Naive thymus-derived CD4-positive, alpha-beta T cell (primary cell): ENCODE data around the gene FBXL5. TPM values are rescaled to one million over a fixed set of nuclear protein-coding genes. Genes with fewer than 3 reads are reported as not detected.

Source experiments
- ATAC-seq: fragments of 150-1000 bp; cut with Tn5 transposase; 2 replicates; pipeline ENCODE4 v1.10.0; 2021; ENCODE audit warnings: mild to moderate bottlenecking, moderate library complexity
- CTCF ChIA-PET: fragments of 350-600 bp; sonication (Branson Sonifier 250); formaldehyde crosslinking; loops from one replicate; lab custom pipeline; 2021; ENCODE audit warnings: antibody characterized with exemption; lab: Charles Lee
- POLR2A ChIA-PET: fragments of 350-600 bp; sonication (Branson Sonifier 250); formaldehyde crosslinking; loops from one replicate; lab custom pipeline; 2021; ENCODE audit warnings: antibody characterized with exemption, inconsistent platforms; lab: Charles Lee
- DNase-seq, 9 donors: peaks; one replicate each; pipeline versions ENCODE4 v3.0.0 to v3.0.0-alpha.2; 2020 to 2022; ENCODE audit warnings: mixed read lengths in 1 of 9
- H3K27ac ChIP-seq: one replicate; pipeline ENCODE4 v1.7.0; 2013; ENCODE audit warnings: mild to moderate bottlenecking, low read depth, low read length, moderate library complexity
- H3K27me3 ChIP-seq, 2 donors: one replicate each; pipeline ENCODE4 v1.7.0; 2013; ENCODE audit warnings: low read length in 2 of 2, mild to moderate bottlenecking in 2 of 2, moderate library complexity in 2 of 2; ENCODE audit not compliant: control insufficient read depth in 2 of 2, insufficient read depth in 2 of 2
- H3K36me3 ChIP-seq, 3 experiments: 1 replicate in 2 of 3; 2 replicates in 1 of 3; pipeline ENCODE4 v1.7.0; 2013; ENCODE audit warnings: low read length in 3 of 3, mild to moderate bottlenecking in 3 of 3, moderate library complexity in 1 of 3; ENCODE audit not compliant: insufficient read depth in 3 of 3, control insufficient read depth in 2 of 3
- H3K4me1 ChIP-seq, 2 donors: one replicate each; pipeline ENCODE4 v1.7.0; 2013; ENCODE audit warnings: low read length in 2 of 2, mild to moderate bottlenecking in 2 of 2, moderate library complexity in 1 of 2; ENCODE audit not compliant: control insufficient read depth in 2 of 2, insufficient read depth in 2 of 2
- H3K4me3 ChIP-seq: 2 replicates; pipeline ENCODE4 v1.7.0; 2013; ENCODE audit warnings: mild to moderate bottlenecking, low read length
- H3K9me3 ChIP-seq, 3 experiments: 1 replicate in 2 of 3; 2 replicates in 1 of 3; pipeline ENCODE4 v1.7.0; 2013; ENCODE audit warnings: low read length in 3 of 3; ENCODE audit not compliant: control insufficient read depth in 2 of 3
- H3K27ac Mint-ChIP-seq, 9 donors: one replicate each; pipeline ENCODE4 v1.8.0; 2020 to 2022; ENCODE audit warnings: mixed read lengths in 9 of 9, mild to moderate bottlenecking in 8 of 9, moderate library complexity in 5 of 9, inconsistent platforms in 2 of 9
- H3K27me3 Mint-ChIP-seq, 5 donors: one replicate each; pipeline ENCODE4 v1.8.0; 2021 to 2022; ENCODE audit warnings: mixed read lengths in 5 of 5, mild to moderate bottlenecking in 1 of 5
- H3K36me3 Mint-ChIP-seq, 5 donors: one replicate each; pipeline ENCODE4 v1.8.0; 2020 to 2022; ENCODE audit warnings: mixed read lengths in 5 of 5, mild to moderate bottlenecking in 3 of 5, inconsistent platforms in 1 of 5
- H3K4me1 Mint-ChIP-seq, 7 donors: one replicate each; pipeline ENCODE4 v1.8.0; 2020 to 2022; ENCODE audit warnings: mixed read lengths in 7 of 7, mild to moderate bottlenecking in 3 of 7, inconsistent platforms in 1 of 7
- H3K4me3 Mint-ChIP-seq, 10 donors: one replicate each; pipeline ENCODE4 v1.8.0; 2020 to 2022; ENCODE audit warnings: mild to moderate bottlenecking in 10 of 10, mixed read lengths in 10 of 10, moderate library complexity in 6 of 10, inconsistent platforms in 2 of 10
- H3K9me3 Mint-ChIP-seq, 11 donors: one replicate each; pipeline ENCODE4 v1.8.0; 2020 to 2022; ENCODE audit warnings: mixed read lengths in 11 of 11, mild to moderate bottlenecking in 4 of 11, inconsistent platforms in 1 of 11, moderate library complexity in 1 of 11
- intact Hi-C, 2 donors: fragments of 100-400 bp; cut with micrococcal nuclease; formaldehyde crosslinking; loops; one replicate each; pipeline ENCODE4 v1.15.1; 2023
- polyA plus RNA-seq, 2 donors: library from polyadenylated mRNA; unstranded; fragments of 300-500 nt; fragmentation: Illumina TruSeq; gene quantifications; one replicate each; pipeline ENCODE4 v1.2.3, GENCODE V29; 2021
- total RNA-seq, 6 experiments: library from RNA in 5 of 6; stranded (reverse) in 5 of 6; gene quantifications; 1 replicate in 5 of 6; 2 replicates in 1 of 6; pipeline ENCODE4 v1.2.3 and lab custom pipeline; 2021 to 2026

Gene FBXL5
- total and polyA plus RNA-seq, 7 experiments from 2014 or later: 39.1 to 127 (median 61.6) TPM

DNA sequence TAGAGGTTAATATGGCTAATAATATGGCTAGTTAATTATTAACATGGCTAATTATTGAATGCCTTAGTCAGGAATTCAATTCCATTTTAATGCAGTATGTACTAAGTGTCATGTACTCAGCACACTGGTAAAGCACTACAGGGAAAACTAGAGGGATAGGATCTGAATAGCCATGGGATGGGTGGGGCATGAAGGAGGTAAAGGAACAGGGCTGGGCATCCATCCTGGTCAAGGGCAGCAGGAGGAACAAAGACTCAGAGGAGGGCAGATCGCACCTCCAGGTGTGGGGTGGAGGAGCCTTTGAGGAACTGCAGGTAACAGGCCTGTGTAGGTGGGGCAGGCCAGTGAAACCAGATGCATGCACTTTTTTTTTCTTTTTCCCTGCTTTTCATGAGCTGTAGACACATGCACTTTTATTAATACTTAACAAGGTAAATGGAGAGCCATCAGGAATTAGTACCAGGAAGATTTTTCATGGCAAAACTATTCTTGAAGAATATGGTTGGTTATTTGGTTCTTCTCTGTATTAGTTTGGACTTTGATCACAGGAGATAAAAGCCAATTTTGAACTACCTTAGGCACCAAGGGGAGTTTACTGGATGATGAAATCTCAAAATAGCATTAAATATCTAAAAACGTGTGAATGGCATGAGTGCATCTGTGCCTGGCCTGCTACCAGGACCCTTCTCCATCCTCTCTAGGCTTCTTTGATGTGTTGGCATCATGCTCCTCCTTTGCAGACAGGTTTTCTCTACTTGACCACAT, 97.2 kb downstream of the FBXL5 start:
- Histone ChIP-seq H3K4me1 (no peaks in the 10 kb centered on the region), H3K4me3 (no peak overlapping the region), H3K27me3 (no peaks in the 10 kb centered on the region), H3K27ac (no peak overlapping the region), H3K36me3 (no peaks in the 10 kb centered on the region), H3K9me3 (no peaks in the 10 kb centered on the region)
- no peak overlapping the region for H3K4me3 Mint-ChIP-seq
- H3K27me3 Mint-ChIP-seq: no peaks in the 10 kb centered on the region
- H3K9me3 Mint-ChIP-seq: peaks cover 0 to 2% (median 0%) of the 10 kb centered on the region in 11 donors
- ChIA-PET CTCF (no interaction called here), POLR2A (no interaction called here)
- no peak for DNase-seq
- peaks cover 0 to 36% (median 7%) of the 10 kb centered on the region in 5 donors for H3K36me3 Mint-ChIP-seq
- ATAC-seq: no peak
- peaks cover 0 to 10% (median 0%) of the 10 kb centered on the region in 7 donors for H3K4me1 Mint-ChIP-seq
- peak overlapping the region in 1 of 9 donors; percentile 18 for H3K27ac Mint-ChIP-seq
- intact Hi-C loops: no loop called here

DNA sequence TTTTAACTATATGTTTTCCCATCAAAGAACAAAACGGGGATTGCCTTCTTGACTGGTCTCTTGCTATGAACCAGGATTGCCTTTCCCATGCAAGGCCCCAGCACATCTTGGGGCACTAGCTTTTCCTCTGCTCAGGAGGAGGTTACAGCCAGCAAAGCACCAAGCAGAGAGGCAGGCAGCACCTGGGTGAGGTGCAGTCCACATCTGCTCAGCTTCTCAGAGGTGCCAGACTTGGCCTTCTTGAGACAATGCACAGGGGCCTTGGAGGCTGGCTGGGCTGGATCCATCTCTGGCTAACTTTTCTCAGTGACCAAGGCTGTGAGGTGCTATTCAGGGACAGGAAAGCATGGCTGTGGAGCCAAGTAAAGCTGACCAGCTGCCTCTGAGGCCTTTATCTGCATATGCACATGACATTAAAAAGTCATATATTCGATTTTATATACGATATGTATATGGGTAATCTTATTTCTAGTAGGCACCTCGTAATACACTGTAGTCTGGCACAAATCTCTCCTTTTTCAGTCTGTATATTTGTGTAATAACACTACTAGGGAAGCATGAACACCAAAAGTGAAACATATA, 98.6 kb downstream of the FBXL5 start:
- Mint-ChIP-seq H3K27ac (no peak overlapping the region), H3K27me3 (no peaks in the 10 kb centered on the region), H3K9me3 (peaks cover 0 to 2% (median 0%) of the 10 kb centered on the region in 11 donors), H3K36me3 (peaks cover 0 to 29% (median 0%) of the 10 kb centered on the region in 5 donors), H3K4me3 (no peak overlapping the region), H3K4me1 (peaks cover 0 to 7% (median 0%) of the 10 kb centered on the region in 7 donors)
- ATAC-seq (no peak), DNase-seq (no peak)
- CTCF ChIA-PET: no interaction called here
- no peaks in the 10 kb centered on the region for H3K4me1 ChIP-seq
- H3K27me3 ChIP-seq: no peaks in the 10 kb centered on the region
- no peak overlapping the region for H3K4me3 ChIP-seq
- no peak overlapping the region for H3K27ac ChIP-seq
- intact Hi-C loops: no loop called here
- H3K9me3 ChIP-seq: no peaks in the 10 kb centered on the region
- POLR2A ChIA-PET: no interaction called here
- H3K36me3 ChIP-seq: no peaks in the 10 kb centered on the region

Other genes with a start within 250 kb of the FBXL5 start
- under 1 TPM in 1 of 5 experiments, not detected in 4; 0.27 TPM for gene C1QTNF7, start 227.3 kb downstream of the FBXL5 start, total RNA-seq
- gene C1QTNF7, start 227.3 kb downstream of the FBXL5 start, polyA plus RNA-seq: not detected
- 1 to 10 TPM in 1 of 5 experiments, not detected in 4; 1.3 TPM for gene CC2D2A, start 185.5 kb downstream of the FBXL5 start, total RNA-seq
- not detected for gene CC2D2A, start 185.5 kb downstream of the FBXL5 start, polyA plus RNA-seq
- 10 to 100 TPM; 10.6 to 42.8 (median 27.4) TPM for gene FAM200B, start 26.5 kb upstream of the FBXL5 start, total RNA-seq
- 10 to 100 TPM; 54.8 to 91.6 TPM for gene FAM200B, start 26.5 kb upstream of the FBXL5 start, polyA plus RNA-seq
- 10 to 100 TPM in 1 of 5 experiments, 1 to 10 TPM in 2, under 1 TPM in 2; 0.65 to 41.8 (median 1.1) TPM for gene BST1, start 47.7 kb upstream of the FBXL5 start, total RNA-seq
- gene BST1, start 47.7 kb upstream of the FBXL5 start, polyA plus RNA-seq: under 1 TPM; 0.45 to 0.89 TPM
- gene CD38, start 123.0 kb upstream of the FBXL5 start, total RNA-seq: 100 to 1,000 TPM in 1 of 5 experiments, 10 to 100 TPM in 2, 1 to 10 TPM in 2; 5.6 to 189 (median 14.3) TPM
- gene CD38, start 123.0 kb upstream of the FBXL5 start, polyA plus RNA-seq: 10 to 100 TPM; 13.9 to 14.0 TPM